T-helper 9 cell (primary cell): ENCODE results near the gene PTPN1.
"Not testable (repeated sequence)": the region's sequence is repeated elsewhere in the genome, so short reads cannot be mapped to it uniquely, and the experiment has no call there.

Experiments used
- DNase-seq: peaks from one replicate; pipeline ENCODE4 v3.0.0-alpha.2; 2020

PTPN1 gene

GRCh38 chr20:50535162-50535561, 25.0 kb downstream of the PTPN1 start:
- DNase-seq = no peak

GRCh38 chr20:50536333-50536732, 26.1 kb downstream of the PTPN1 start:
- DNase-seq = no peak

GRCh38 chr20:50537546-50538201, 27.5 kb downstream of the PTPN1 start:
- no peak for DNase-seq

GRCh38 chr20:50538276-50538675, 28.1 kb downstream of the PTPN1 start:
- DNase-seq = no peak

- not testable (repeated sequence) for DNase-seq
These were observed 29.6 kb downstream of the PTPN1 start for GRCh38 chr20:50539798-50540197.

- no peak for DNase-seq
These were observed 30.7 kb downstream of the PTPN1 start for GRCh38 chr20:50540620-50541605.

- no peak for DNase-seq
These were observed 31.4 kb downstream of the PTPN1 start for GRCh38 chr20:50541606-50542041.

GRCh38 chr20:50543326-50543725, 33.1 kb downstream of the PTPN1 start:
- DNase-seq = no peak

GRCh38 chr20:50545126-50545525, 34.9 kb downstream of the PTPN1 start:
- DNase-seq = no peak

GRCh38 chr20:50546729-50547314, 36.6 kb downstream of the PTPN1 start:
- no peak for DNase-seq

- no peak for DNase-seq
These were observed 37.8 kb downstream of the PTPN1 start for GRCh38 chr20:50547964-50548363.

GRCh38 chr20:50548396-50548795, 38.2 kb downstream of the PTPN1 start:
- no peak for DNase-seq

- no peak for DNase-seq
These were observed 40.3 kb downstream of the PTPN1 start for GRCh38 chr20:50550531-50550930.

GRCh38 chr20:50551288-50551687, 41.1 kb downstream of the PTPN1 start:
- no peak for DNase-seq

- DNase-seq = no peak
These were observed 42.8 kb downstream of the PTPN1 start for GRCh38 chr20:50552979-50553378.

- no peak for DNase-seq
These were observed 44.8 kb downstream of the PTPN1 start for GRCh38 chr20:50554694-50555579.

- DNase-seq = no peak
These were observed 45.5 kb downstream of the PTPN1 start for GRCh38 chr20:50555662-50556061.

GRCh38 chr20:50557549-50558134, 47.5 kb downstream of the PTPN1 start:
- DNase-seq = no peak

GRCh38 chr20:50558483-50558925, 48.3 kb downstream of the PTPN1 start:
- DNase-seq = no peak

- DNase-seq = no peak
These were observed 49.0 kb downstream of the PTPN1 start for GRCh38 chr20:50559149-50559548.

- DNase-seq = no peak
These were observed 49.9 kb downstream of the PTPN1 start for GRCh38 chr20:50559856-50560638.
